Ovary (tissue), 3 donors: ENCODE results near the gene LRMDA.

Experiments used
- CTCF ChIP-seq, 3 donors: fragments of 450-650 bp in 2 of 3; fragments of 200-600 bp in 1 of 3; IDR thresholded peaks; one replicate each; pipeline versions ENCODE4 v1.5.1 to v1.8.0; 2016 to 2022; ENCODE audit warnings: antibody characterized with exemption in 3 of 3, mild to moderate bottlenecking in 1 of 3
- EP300 ChIP-seq: sonication (generic); formaldehyde crosslinking; IDR thresholded peaks from one replicate; pipeline ENCODE4 v1.6.1; 2017; ENCODE audit warnings: antibody characterized with exemption
- donor health status: DM: no; HTN: no; CAD: no.

- TF ChIP-seq CTCF (IDR thresholded peaks at IDR 0.05) = no peak
- no peak for TF ChIP-seq EP300
These were observed 1021.9 kb downstream of the LRMDA start for GRCh38 chr10:76453332-76453731.
